H1 (cell line): ENCODE results near the gene TRAPPC12. TPM values are rescaled to one million over a fixed set of nuclear protein-coding genes. Genes with fewer than 3 reads are reported as not detected.

Source experiments
- CTCF ChIA-PET: fragments of 300-600 bp; sonication (Branson Sonifier 250); formaldehyde crosslinking; loops from one replicate; lab custom pipeline; 2021; ENCODE audit not compliant: partially characterized antibody; lab: Charles Lee
- POLR2A ChIA-PET: fragments of 300-600 bp; sonication (Branson Sonifier 250); formaldehyde crosslinking; loops from one replicate; lab custom pipeline; 2021; ENCODE audit warnings: inconsistent platforms; ENCODE audit not compliant: partially characterized antibody; lab: Charles Lee
- DNase-seq, 2 experiments: peaks; one replicate each; pipeline versions ENCODE4 v3.0.0 to v3.0.0-alpha.2; 2010 to 2022; ENCODE audit warnings: low spot score in 2 of 2, low read depth in 1 of 2, mixed read lengths in 1 of 2
- FAIRE-seq: peaks from 2 replicates; lab custom pipeline; 2011; peaks lifted over from hg19 to GRCh38; lab: Jason Lieb, UNC
- H2AFZ ChIP-seq: 2 replicates; pipeline ENCODE4 v1.8.1; 2012; ENCODE audit warnings: low read length, inconsistent platforms
- H2AK5ac ChIP-seq: 2 replicates; pipeline ENCODE4 v1.6.1; 2013; ENCODE audit warnings: low read depth, low read length
- H2BK120ac ChIP-seq: replicated peaks from 2 replicates; pipeline ENCODE3; 2013; ENCODE audit warnings: low read depth, low read length, inconsistent platforms
- H2BK12ac ChIP-seq: 2 replicates; pipeline ENCODE4 v1.6.1; 2013; ENCODE audit warnings: low read depth, low read length
- H2BK15ac ChIP-seq: 2 replicates; pipeline ENCODE4 v1.6.1; 2013; ENCODE audit warnings: low read length
- H2BK20ac ChIP-seq: 2 replicates; pipeline ENCODE4 v1.6.1; 2013; ENCODE audit warnings: low read length
- H2BK5ac ChIP-seq: 2 replicates; pipeline ENCODE4 v1.6.1; 2013; ENCODE audit warnings: low read depth, low read length
- H3K14ac ChIP-seq: 2 replicates; pipeline ENCODE4 v1.6.1; 2013; ENCODE audit warnings: inconsistent platforms; ENCODE audit not compliant: insufficient read length
- H3K18ac ChIP-seq: 2 replicates; pipeline ENCODE4 v1.6.1; 2013; ENCODE audit warnings: low read length; ENCODE audit errors: extremely low read depth
- H3K23ac ChIP-seq: 2 replicates; pipeline ENCODE4 v1.6.1; 2013; ENCODE audit warnings: inconsistent platforms; ENCODE audit not compliant: insufficient read length
- H3K23me2 ChIP-seq: 2 replicates; pipeline ENCODE4 v1.6.1; 2013; ENCODE audit warnings: low read depth, low read length
- H3K27ac ChIP-seq: 2 replicates; pipeline ENCODE4 v1.6.1; 2011; ENCODE audit warnings: low read depth, low read length, inconsistent platforms
- H3K27me3 ChIP-seq, 4 experiments: replicated peaks in 1 of 4; 1 replicate in 1 of 4; 2 replicates in 3 of 4; pipeline versions ENCODE4 v1.6.1 to v1.8.1; 2011 to 2013; ENCODE audit warnings: low read length in 3 of 4, mild to moderate bottlenecking in 3 of 4, inconsistent platforms in 2 of 4, mixed read lengths in 2 of 4, moderate library complexity in 1 of 4; ENCODE audit not compliant: control insufficient read depth in 3 of 4, insufficient read depth in 3 of 4; ENCODE audit errors: extremely low read depth in 1 of 4
- H3K36me3 ChIP-seq, 4 experiments: 2 replicates each; pipeline versions ENCODE4 v1.6.1 to v1.8.1; 2011 to 2013; ENCODE audit warnings: mild to moderate bottlenecking in 4 of 4, low read length in 3 of 4, moderate library complexity in 2 of 4, control low read depth in 1 of 4, inconsistent platforms in 1 of 4; ENCODE audit not compliant: insufficient read depth in 4 of 4, control insufficient read depth in 2 of 4
- H3K4ac ChIP-seq: replicated peaks from 2 replicates; pipeline ENCODE3; 2013; ENCODE audit warnings: low read length, low read depth, mixed read lengths, inconsistent platforms; ENCODE audit not compliant: insufficient read length
- H3K4me1 ChIP-seq, 4 experiments: replicated peaks in 1 of 4; 1 replicate in 1 of 4; 2 replicates in 3 of 4; pipeline versions ENCODE4 v1.6.1 to v1.8.1; 2011 to 2013; ENCODE audit warnings: low read length in 3 of 4, inconsistent platforms in 2 of 4, mixed read lengths in 1 of 4; ENCODE audit not compliant: insufficient read depth in 4 of 4, control insufficient read depth in 3 of 4
- H3K4me2 ChIP-seq, 2 experiments: 2 replicates each; pipeline versions ENCODE4 v1.6.1 to v1.8.1; 2011 to 2013; ENCODE audit warnings: low read depth in 2 of 2, low read length in 2 of 2, control low read depth in 1 of 2, inconsistent platforms in 1 of 2, mild to moderate bottlenecking in 1 of 2; ENCODE audit not compliant: insufficient read depth in 1 of 2
- H3K4me3 ChIP-seq, 4 experiments: fragments of 200-600, 300-600 bp in 1 of 4; sonication (generic), shearing (Covaris generic), sonication (Bioruptor Twin) in 1 of 4; 2 replicates each; pipeline versions ENCODE4 v1.5.1 to v1.8.1; 2011 to 2016; ENCODE audit warnings: low read length in 4 of 4, low read depth in 3 of 4, control low read depth in 2 of 4, inconsistent platforms in 2 of 4, mild to moderate bottlenecking in 2 of 4, mixed read lengths in 1 of 4, moderate library complexity in 1 of 4; ENCODE audit not compliant: insufficient read depth in 2 of 4; ENCODE audit errors: extremely low read depth in 1 of 4
- H3K56ac ChIP-seq: replicated peaks from 2 replicates; pipeline ENCODE3; 2013; ENCODE audit warnings: low read depth, mild to moderate bottlenecking, mixed read lengths, low read length, inconsistent platforms; ENCODE audit not compliant: insufficient read length
- H3K79me1 ChIP-seq: 2 replicates; pipeline ENCODE4 v1.6.1; 2013; ENCODE audit warnings: low read depth, low read length, control low read depth
- H3K79me2 ChIP-seq, 2 experiments: 2 replicates each; pipeline versions ENCODE4 v1.6.1 to v1.8.1; 2012 to 2013; ENCODE audit warnings: low read length in 2 of 2, mild to moderate bottlenecking in 2 of 2, inconsistent platforms in 1 of 2; ENCODE audit not compliant: insufficient read depth in 2 of 2, control insufficient read depth in 1 of 2
- H3K9ac ChIP-seq, 4 experiments: replicated peaks in 1 of 4; 1 replicate in 1 of 4; 2 replicates in 3 of 4; pipeline versions ENCODE4 v1.6.1 to v1.8.1; 2011 to 2013; ENCODE audit warnings: low read depth in 3 of 4, low read length in 3 of 4, control low read depth in 2 of 4, mild to moderate bottlenecking in 2 of 4, moderate library complexity in 2 of 4, inconsistent platforms in 1 of 4; ENCODE audit errors: extremely low read depth in 1 of 4
- H3K9me3 ChIP-seq, 2 experiments: 2 replicates each; pipeline versions ENCODE4 v1.6.1 to v1.8.1; 2012 to 2013; ENCODE audit warnings: mild to moderate bottlenecking in 2 of 2, moderate library complexity in 2 of 2, control low read depth in 1 of 2, inconsistent platforms in 1 of 2, low read depth in 1 of 2, low read length in 1 of 2, mixed read lengths in 1 of 2; ENCODE audit not compliant: insufficient read depth in 2 of 2
- H4K20me1 ChIP-seq, 2 experiments: replicated peaks in 1 of 2; 2 replicates each; pipeline versions ENCODE3 to v1.8.1; 2011 to 2013; ENCODE audit warnings: inconsistent platforms in 2 of 2, low read length in 2 of 2, mild to moderate bottlenecking in 1 of 2; ENCODE audit not compliant: insufficient read depth in 2 of 2, control insufficient read depth in 1 of 2
- H4K5ac ChIP-seq: 2 replicates; pipeline ENCODE4 v1.6.1; 2013; ENCODE audit warnings: low read length, low read depth, mixed read lengths, inconsistent platforms; ENCODE audit not compliant: insufficient read length
- H4K8ac ChIP-seq: 2 replicates; pipeline ENCODE4 v1.8.0; 2013; ENCODE audit warnings: mild to moderate bottlenecking, moderate library complexity, low read length, inconsistent platforms; ENCODE audit not compliant: insufficient read depth; ENCODE audit errors: extremely low read depth
- H4K91ac ChIP-seq: replicated peaks from 2 replicates; pipeline ENCODE3; 2013; ENCODE audit warnings: low read length, mixed read lengths, inconsistent platforms; ENCODE audit not compliant: insufficient read length
- BACH1 ChIP-seq: IDR thresholded peaks from 2 replicates; pipeline ENCODE4 v1.6.1; 2012; ENCODE audit warnings: low read length, improper control_type of control experiment
- BCL11A ChIP-seq, 2 experiments: IDR thresholded peaks; one replicate each; pipeline ENCODE4 v1.6.1; 2011; ENCODE audit warnings: low read depth in 2 of 2, low read length in 2 of 2, mild to moderate bottlenecking in 2 of 2
- EZH2 ChIP-seq: fragments of 200-600 bp; sonication (generic); IDR thresholded peaks from 2 replicates; pipeline ENCODE4 v1.7.1; 2012; ENCODE audit warnings: low read depth, mild to moderate bottlenecking, moderate library complexity, low read length, inconsistent platforms; ENCODE audit not compliant: severe bottlenecking
- GTF2F1 ChIP-seq: IDR thresholded peaks from 2 replicates; pipeline ENCODE4 v1.6.1; 2012; ENCODE audit warnings: low read depth, low read length, improper control_type of control experiment, borderline replicate concordance
- NRF1 ChIP-seq: IDR thresholded peaks from 2 replicates; pipeline ENCODE4 v1.6.1; 2011; ENCODE audit warnings: mild to moderate bottlenecking, low read depth, low read length, improper control_type of control experiment
- POLR2A ChIP-seq, 2 experiments: IDR thresholded peaks; 1 replicate in 1 of 2; 2 replicates in 1 of 2; pipeline ENCODE4 v1.6.1; 2011; ENCODE audit warnings: low read depth in 2 of 2, low read length in 2 of 2, mild to moderate bottlenecking in 2 of 2; ENCODE audit errors: control extremely low read depth in 1 of 2
- RNF2 ChIP-seq: fragments of 200-900, 300-1000 bp; sonication (generic); IDR thresholded peaks from 2 replicates; pipeline ENCODE4 v1.7.1; 2016; ENCODE audit warnings: borderline replicate concordance, low read depth, mild to moderate bottlenecking, antibody characterized with exemption, low read length; ENCODE audit not compliant: poor library complexity, severe bottlenecking; ENCODE audit errors: missing control alignments
- WGBS, 2 experiments: shearing (Covaris generic) in 1 of 2; methylation state at CpG; one replicate each; pipeline versions ENCODE4 v1.1.6 to v1.1.7; 2013 to 2015; ENCODE audit warnings: low lambda C conversion rate in 2 of 2, mixed read lengths in 2 of 2, inconsistent platforms in 1 of 2, low coverage in 1 of 2, missing lambda C conversion rate in 1 of 2; ENCODE audit not compliant: insufficient replicate concordance in 2 of 2, insufficient coverage in 1 of 2, insufficient read length in 1 of 2; ENCODE audit errors: extremely low coverage in 1 of 2, missing lambda C conversion rate in 1 of 2; 5-methylcytosine and 5-hydroxymethylcytosine counted together
- polyA plus RNA-seq, 7 experiments: library from polyadenylated mRNA; depleted of rRNA in 3 of 7; stranded (reverse) in 5 of 7; unstranded in 2 of 7; fragments of >200 nt in 5 of 7; fragments of 200-250 nt in 2 of 7; gene quantifications; 1 replicate in 5 of 7; 2 replicates in 1 of 7; 4 replicates in 1 of 7; pipeline versions ENCODE4 v1.2.1 to v1.2.3, GENCODE V29; 2011 to 2013; ENCODE audit warnings: missing spikeins in 2 of 7, mixed read lengths in 2 of 7
- total RNA-seq: library from RNA; stranded (reverse); fragmentation: NEBNext Ultra II Directional; extraction: Animal tissue kit (Norgen Biotek cat#: 25700); gene quantifications from 2 replicates; pipeline ENCODE4 v1.2.1, GENCODE V29; 2021
- TF ChIP-seq, protein P1 (sequence below): IDR thresholded peaks from 2 replicates; pipeline ENCODE4 v1.6.1; 2011; ENCODE audit warnings: low read length, improper control_type of control experiment

The TRAPPC12 gene
- total and polyA plus RNA-seq, 2 of the 8 experiments (the other 6 are each of a cell fraction or from before 2014, with no cell fraction given), result 35.0 to 67.3 TPM

GRCh38 chr2:3386448-3386958 is 7.0 kb downstream of the TRAPPC12 start:
- Histone ChIP-seq H2BK120ac (no peak overlapping the region), H2BK15ac (no peak overlapping the region), H4K20me1 (peaks cover 0 to 4% of the 10 kb centered on the region in 2 experiments), H3K36me3 (peaks cover 5 to 23% (median 13%) of the 10 kb centered on the region in 4 experiments; a peak in 6 of 8 replicates), H3K4me3 (no peak overlapping the region), H2AK5ac (no peak overlapping the region), H3K4me2 (no peak overlapping the region), H2BK5ac (no peak overlapping the region), H3K27ac (no peak overlapping the region), H3K9ac (no peak overlapping the region), H4K8ac (no peak overlapping the region), H3K27me3 (peaks cover 0 to 1% (median 0%) of the 10 kb centered on the region in 4 experiments; a peak in 1 of 7 replicates), H3K4ac (no peak overlapping the region), H3K23me2 (no peaks in the 10 kb centered on the region), H2BK12ac (no peak overlapping the region), H3K79me1 (peaks cover 5% of the 10 kb centered on the region), H2BK20ac (no peak overlapping the region), H4K5ac (no peak overlapping the region), H3K23ac (no peak overlapping the region), H4K91ac (no peak overlapping the region), H3K14ac (no peak overlapping the region), H3K18ac (no peak overlapping the region), H3K9me3 (no peaks in the 10 kb centered on the region), H3K79me2 (peaks cover 0 to 5% of the 10 kb centered on the region in 2 experiments; a peak in 2 of 4 replicates), H3K56ac (no peak overlapping the region), H3K4me1 (no peaks in the 10 kb centered on the region), H2AFZ (no peak overlapping the region)
- no peak for TF ChIP-seq POLR2A (IDR thresholded peaks at IDR 0.05; ENCODE audit: control extremely low read depth in 1 of 2, low read depth in 2 of 2, low read length in 2 of 2)
- TF ChIP-seq, protein P1, sequence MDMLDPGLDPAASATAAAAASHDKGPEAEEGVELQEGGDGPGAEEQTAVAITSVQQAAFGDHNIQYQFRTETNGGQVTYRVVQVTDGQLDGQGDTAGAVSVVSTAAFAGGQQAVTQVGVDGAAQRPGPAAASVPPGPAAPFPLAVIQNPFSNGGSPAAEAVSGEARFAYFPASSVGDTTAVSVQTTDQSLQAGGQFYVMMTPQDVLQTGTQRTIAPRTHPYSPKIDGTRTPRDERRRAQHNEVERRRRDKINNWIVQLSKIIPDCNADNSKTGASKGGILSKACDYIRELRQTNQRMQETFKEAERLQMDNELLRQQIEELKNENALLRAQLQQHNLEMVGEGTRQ, result no peak
- no peak for TF ChIP-seq BCL11A (IDR thresholded peaks at IDR 0.05; ENCODE audit: low read depth in 2 of 2, low read length in 2 of 2)
- no peak for TF ChIP-seq RNF2
- no peak for TF ChIP-seq GTF2F1
- TF ChIP-seq EZH2, result no peak
- no peak for TF ChIP-seq BACH1
- no peak for TF ChIP-seq NRF1
- 96% methylated on average over 10 of the region's 10 CpGs; no CpG with 5 or more reads in 1 of the 2 experiments for WGBS, 2 experiments
- CTCF ChIA-PET, result interaction anchor here (0.7 to 1.9 kb wide), 4 partner anchors 12 to 49 kb away, joined by 3 to 8 read pairs (median 4); no protein-coding TSS in a partner anchor
- POLR2A ChIA-PET, result interaction anchor here (0.9 to 1.0 kb wide), 2 partner anchors 14 to 26 kb away, joined by 3 read pairs; no protein-coding TSS in a partner anchor
- no peak for FAIRE-seq
- no peak for DNase-seq
